ENCODE results near the gene GIPR. TPM values are rescaled to one million over a fixed set of nuclear protein-coding genes. Genes with fewer than 3 reads are reported as not detected.

The GIPR gene
- total RNA-seq, 1 experiment from 2014 or later = not detected

DNA sequence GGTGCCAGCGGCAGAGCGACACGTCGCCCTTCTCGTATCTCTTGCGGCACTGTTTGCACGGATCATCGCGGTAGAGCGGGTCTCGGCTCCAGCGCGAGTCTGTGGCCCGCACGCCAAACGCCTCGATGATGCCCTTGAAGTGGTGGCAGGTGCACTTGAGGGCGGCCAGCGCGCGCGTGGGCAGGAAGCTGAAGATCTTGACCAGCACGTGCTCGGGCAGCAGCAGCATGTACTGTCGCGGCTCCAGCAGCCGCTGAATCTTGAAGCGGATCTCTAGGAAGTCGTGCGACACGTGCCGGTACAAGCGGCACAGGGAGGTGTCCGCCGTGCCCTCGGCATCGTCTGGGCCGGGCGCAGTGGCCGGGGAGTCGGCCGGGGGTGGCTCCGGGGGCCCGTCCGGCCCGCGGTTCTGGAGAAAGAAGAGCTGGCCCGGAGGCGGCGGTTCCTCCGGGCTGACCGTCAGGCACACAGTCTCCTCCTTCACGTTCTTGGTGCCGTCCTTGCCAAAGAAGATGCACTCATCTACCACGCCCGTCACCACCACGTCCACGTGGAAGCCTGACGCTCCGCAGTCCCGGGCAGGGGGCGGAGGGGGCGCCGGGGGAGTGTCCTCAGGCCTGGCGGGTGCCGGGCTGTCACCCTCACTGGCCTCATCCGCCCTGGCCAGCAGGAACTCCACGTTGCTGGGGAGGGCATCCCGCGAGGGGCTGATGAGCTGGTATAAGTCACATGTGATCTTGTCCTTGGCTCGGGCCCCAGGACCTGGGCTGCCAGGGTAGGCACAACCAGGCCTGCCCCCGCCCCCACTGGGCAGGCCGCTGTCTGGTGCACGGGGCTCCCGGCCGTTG, 44.1 kb downstream of the GIPR start:
- no peak overlapping the region for H3K27ac Mint-ChIP-seq (ENCODE audit: low read depth, unreplicated experiment)
- DNase-seq (ENCODE audit: unreplicated experiment) = no peak
- H3K4me1 Mint-ChIP-seq (ENCODE audit: insufficient read depth, unreplicated experiment) = peaks cover 15% of the 10 kb centered on the region
- BruUV-seq (replicated peaks) = no TSS peak
- H3K36me3 Mint-ChIP-seq (ENCODE audit: insufficient read depth, unreplicated experiment) = peaks cover 29% of the 10 kb centered on the region
- ChIA-PET CTCF (interaction anchor here (1.3 to 5.9 kb wide), 2 partner anchors 19 to 20 kb away, joined by 4 to 42 read pairs; partner anchors contain the start of genes QPCTL and SNRPD2), POLR2A (no interaction called here)
- no peaks in the 10 kb centered on the region for H3K9me3 Mint-ChIP-seq (ENCODE audit: unreplicated experiment)
- H3K4me3 Mint-ChIP-seq (ENCODE audit: unreplicated experiment) = no peak overlapping the region
- no peak for TF ChIP-seq CTCF (IDR thresholded peaks at IDR 0.05; ENCODE audit: unreplicated experiment)
- intact Hi-C loops (cut with micrococcal nuclease) = no loop called here
- no peaks in the 10 kb centered on the region for H3K27me3 Mint-ChIP-seq (ENCODE audit: insufficient read depth, unreplicated experiment)

DNA sequence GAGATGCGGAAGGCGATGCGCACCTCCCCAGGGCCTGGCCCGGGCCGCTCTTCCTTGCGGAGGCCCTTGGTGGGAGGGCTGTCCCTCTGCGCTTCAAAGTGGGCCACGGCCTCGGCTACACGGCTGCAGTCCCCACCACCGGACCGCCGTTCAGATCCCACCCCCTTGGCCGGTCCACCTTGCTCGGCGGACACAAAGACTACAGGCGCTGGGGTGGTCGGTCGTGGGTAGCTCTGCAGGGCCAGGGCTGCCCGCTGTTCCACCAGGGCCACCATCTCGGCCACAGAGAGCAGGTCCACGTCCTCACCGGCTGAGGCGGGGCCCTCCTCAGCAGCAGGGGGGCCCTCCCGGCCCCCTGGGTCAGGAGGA, 44.7 kb downstream of the GIPR start:
- Mint-ChIP-seq H3K27me3 (ENCODE audit: insufficient read depth, unreplicated experiment) (no peaks in the 10 kb centered on the region), H3K27ac (ENCODE audit: low read depth, unreplicated experiment) (no peak overlapping the region), H3K4me1 (ENCODE audit: insufficient read depth, unreplicated experiment) (peaks cover 15% of the 10 kb centered on the region), H3K4me3 (ENCODE audit: unreplicated experiment) (no peak overlapping the region), H3K9me3 (ENCODE audit: unreplicated experiment) (no peaks in the 10 kb centered on the region), H3K36me3 (ENCODE audit: insufficient read depth, unreplicated experiment) (peaks cover 29% of the 10 kb centered on the region)
- BruUV-seq (replicated peaks) = no TSS peak
- TF ChIP-seq CTCF (IDR thresholded peaks at IDR 0.05; ENCODE audit: unreplicated experiment) = no peak
- ChIA-PET CTCF (interaction anchor here (1.3 kb wide), 1 partner anchor 20 kb away, joined by 4 read pairs; the partner anchor contains the start of genes QPCTL and SNRPD2), POLR2A (interaction anchor here (1.1 kb wide), 1 partner anchor 18 kb away, joined by 3 read pairs; no protein-coding TSS in a partner anchor)
- no peak for DNase-seq (ENCODE audit: unreplicated experiment)
- intact Hi-C loops (cut with micrococcal nuclease) = no loop called here

DNA sequence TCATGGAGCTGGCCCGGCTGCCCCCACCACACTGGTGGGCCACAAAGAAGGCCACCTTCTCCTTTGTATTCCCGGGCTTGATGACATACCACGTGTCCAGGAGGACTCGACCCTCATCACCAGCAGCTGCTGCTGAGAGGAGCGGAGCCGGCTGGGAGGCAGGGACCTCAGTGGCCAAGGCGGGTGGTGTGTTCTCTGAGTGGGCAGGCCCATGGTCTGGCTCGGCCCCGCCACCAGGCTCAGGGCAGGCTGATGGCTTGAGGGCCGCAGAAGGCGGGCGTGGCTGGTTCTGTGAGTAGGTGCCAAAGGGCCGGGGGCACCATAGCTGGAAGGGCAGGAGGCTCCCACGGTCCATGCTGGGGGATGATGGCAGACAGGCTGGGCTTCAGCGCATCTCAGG, 45.1 kb downstream of the GIPR start:
- peaks cover 16% of the 10 kb centered on the region for H3K4me1 Mint-ChIP-seq (ENCODE audit: insufficient read depth, unreplicated experiment)
- intact Hi-C loops (cut with micrococcal nuclease) = no loop called here
- no peak for TF ChIP-seq CTCF (IDR thresholded peaks at IDR 0.05; ENCODE audit: unreplicated experiment)
- no TSS peak for BruUV-seq (replicated peaks)
- H3K9me3 Mint-ChIP-seq (ENCODE audit: unreplicated experiment) = no peaks in the 10 kb centered on the region
- ChIA-PET POLR2A (interaction anchor here (1.1 to 6.7 kb wide), 3 partner anchors 18 to 55 kb away, joined by 3 to 152 read pairs (median 108); partner anchors contain the start of genes QPCTL, SIX5 and SNRPD2), CTCF (interaction anchor here (1.0 to 1.3 kb wide), 2 partner anchors 19 to 21 kb away, joined by 4 to 5 read pairs; partner anchors contain the start of genes QPCTL and SNRPD2)
- DNase-seq (ENCODE audit: unreplicated experiment) = no peak
- H3K36me3 Mint-ChIP-seq (ENCODE audit: insufficient read depth, unreplicated experiment) = peaks cover 29% of the 10 kb centered on the region
- H3K4me3 Mint-ChIP-seq (ENCODE audit: unreplicated experiment) = no peak overlapping the region
- no peak overlapping the region for H3K27ac Mint-ChIP-seq (ENCODE audit: low read depth, unreplicated experiment)
- no peaks in the 10 kb centered on the region for H3K27me3 Mint-ChIP-seq (ENCODE audit: insufficient read depth, unreplicated experiment)

DNA sequence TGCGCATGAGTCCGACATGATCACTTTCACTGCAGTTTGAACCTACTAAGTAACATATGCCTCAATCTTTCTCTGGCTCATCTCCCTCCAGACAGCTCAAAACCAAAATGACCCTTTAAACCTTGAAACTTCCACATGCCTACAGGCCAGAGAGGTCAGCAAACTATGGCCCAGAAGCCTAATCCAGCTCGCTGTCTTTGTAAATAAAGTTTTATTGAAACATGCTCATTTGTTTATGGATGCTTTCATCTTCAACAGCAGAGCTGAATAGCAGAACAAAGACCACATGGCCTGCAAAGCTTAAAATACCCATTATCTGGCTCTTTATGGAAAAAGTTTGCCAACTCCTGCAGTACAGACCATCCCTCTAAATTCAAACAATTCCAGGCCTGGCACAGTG, 47.1 kb downstream of the GIPR start:
- BruUV-seq (replicated peaks) = no TSS peak
- no peak for TF ChIP-seq CTCF (IDR thresholded peaks at IDR 0.05; ENCODE audit: unreplicated experiment)
- intact Hi-C loops (cut with micrococcal nuclease) = no loop called here
- CTCF ChIA-PET = interaction anchor here (0.5 to 3.6 kb wide), 4 partner anchors 9 to 288 kb away, joined by 3 to 19 read pairs (median 4); partner anchors contain the start of genes QPCTL and SNRPD2
- no peak overlapping the region for H3K27ac Mint-ChIP-seq (ENCODE audit: low read depth, unreplicated experiment)
- H3K9me3 Mint-ChIP-seq (ENCODE audit: unreplicated experiment) = no peaks in the 10 kb centered on the region
- H3K4me1 Mint-ChIP-seq (ENCODE audit: insufficient read depth, unreplicated experiment) = peaks cover 23% of the 10 kb centered on the region
- POLR2A ChIA-PET = interaction anchor here (1.6 to 6.7 kb wide), 3 partner anchors 10 to 53 kb away, joined by 6 to 152 read pairs (median 108); partner anchors contain the start of genes QPCTL, SIX5 and SNRPD2
- no peak overlapping the region for H3K4me3 Mint-ChIP-seq (ENCODE audit: unreplicated experiment)
- DNase-seq (ENCODE audit: unreplicated experiment) = no peak
- H3K36me3 Mint-ChIP-seq (ENCODE audit: insufficient read depth, unreplicated experiment) = peaks cover 30% of the 10 kb centered on the region
- H3K27me3 Mint-ChIP-seq (ENCODE audit: insufficient read depth, unreplicated experiment) = no peaks in the 10 kb centered on the region
